ENCODE results near the gene CLOCK. TPM values are rescaled to one million over a fixed set of nuclear protein-coding genes. Genes with fewer than 3 reads are reported as not detected.

The CLOCK gene
- polyA plus RNA-seq, 1 of the 3 experiments (the other 2 are of a cell fraction), result 4.2 TPM

GRCh38 chr4:55574252-55574651 lies 27.5 kb upstream of the CLOCK start:
- DNase-seq, result no peak
- no peaks in the 10 kb centered on the region for H3K9me2 ChIP-seq
- no peak overlapping the region for H3K4me3 ChIP-seq (ENCODE audit: low read depth in 2 of 2, low read length in 1 of 2)
- ChIA-PET POLR2A (no interaction called here), CTCF (no interaction called here)
- 17% methylated on average over 1 of the region's 1 CpG for WGBS (ENCODE audit: low lambda C conversion rate)
- no peak overlapping the region for H3K9ac ChIP-seq
- no peaks in the 10 kb centered on the region for H3K79me2 ChIP-seq (ENCODE audit: insufficient read depth)
- H3F3A ChIP-seq (replicated peaks; ENCODE audit: insufficient read depth), result no peaks in the 10 kb centered on the region
- 0 out of 2 replicates have a peak, but pooled peaks cover 7% of the 10 kb centered on the region for H3K9me3 ChIP-seq
- H3K4me2 ChIP-seq, result no peak overlapping the region
- TF ChIP-seq EZH2phosphoT487 (IDR thresholded peaks at IDR 0.05; ENCODE audit: borderline replicate concordance, low read depth) (no peak), MEF2A (IDR thresholded peaks at IDR 0.05; ENCODE audit: borderline replicate concordance, low read depth) (no peak), RCOR1 (IDR thresholded peaks at IDR 0.05; ENCODE audit: low read length) (no peak), RFX5 (IDR thresholded peaks at IDR 0.05; ENCODE audit: low read length) (no peak), EP300 (IDR thresholded peaks at IDR 0.05; ENCODE audit: borderline replicate concordance in 1 of 2, low read depth in 1 of 2, low read length in 1 of 2) (no peak), CHD2 (IDR thresholded peaks at IDR 0.05; ENCODE audit: low read length, partially characterized antibody) (no peak), FOSL2 (IDR thresholded peaks at IDR 0.05; ENCODE audit: borderline replicate concordance, low read depth) (no peak), GATA2 (CRISPR knock-in tag; IDR thresholded peaks at IDR 0.05) (no peak)
- TF ChIP-seq, protein P1, sequence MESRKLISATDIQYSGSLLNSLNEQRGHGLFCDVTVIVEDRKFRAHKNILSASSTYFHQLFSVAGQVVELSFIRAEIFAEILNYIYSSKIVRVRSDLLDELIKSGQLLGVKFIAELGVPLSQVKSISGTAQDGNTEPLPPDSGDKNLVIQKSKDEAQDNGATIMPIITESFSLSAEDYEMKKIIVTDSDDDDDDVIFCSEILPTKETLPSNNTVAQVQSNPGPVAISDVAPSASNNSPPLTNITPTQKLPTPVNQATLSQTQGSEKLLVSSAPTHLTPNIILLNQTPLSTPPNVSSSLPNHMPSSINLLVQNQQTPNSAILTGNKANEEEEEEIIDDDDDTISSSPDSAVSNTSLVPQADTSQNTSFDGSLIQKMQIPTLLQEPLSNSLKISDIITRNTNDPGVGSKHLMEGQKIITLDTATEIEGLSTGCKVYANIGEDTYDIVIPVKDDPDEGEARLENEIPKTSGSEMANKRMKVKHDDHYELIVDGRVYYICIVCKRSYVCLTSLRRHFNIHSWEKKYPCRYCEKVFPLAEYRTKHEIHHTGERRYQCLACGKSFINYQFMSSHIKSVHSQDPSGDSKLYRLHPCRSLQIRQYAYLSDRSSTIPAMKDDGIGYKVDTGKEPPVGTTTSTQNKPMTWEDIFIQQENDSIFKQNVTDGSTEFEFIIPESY (IDR thresholded peaks at IDR 0.05; ENCODE audit: borderline replicate concordance, low read depth), result no peak
- TF ChIP-seq, protein P2, sequence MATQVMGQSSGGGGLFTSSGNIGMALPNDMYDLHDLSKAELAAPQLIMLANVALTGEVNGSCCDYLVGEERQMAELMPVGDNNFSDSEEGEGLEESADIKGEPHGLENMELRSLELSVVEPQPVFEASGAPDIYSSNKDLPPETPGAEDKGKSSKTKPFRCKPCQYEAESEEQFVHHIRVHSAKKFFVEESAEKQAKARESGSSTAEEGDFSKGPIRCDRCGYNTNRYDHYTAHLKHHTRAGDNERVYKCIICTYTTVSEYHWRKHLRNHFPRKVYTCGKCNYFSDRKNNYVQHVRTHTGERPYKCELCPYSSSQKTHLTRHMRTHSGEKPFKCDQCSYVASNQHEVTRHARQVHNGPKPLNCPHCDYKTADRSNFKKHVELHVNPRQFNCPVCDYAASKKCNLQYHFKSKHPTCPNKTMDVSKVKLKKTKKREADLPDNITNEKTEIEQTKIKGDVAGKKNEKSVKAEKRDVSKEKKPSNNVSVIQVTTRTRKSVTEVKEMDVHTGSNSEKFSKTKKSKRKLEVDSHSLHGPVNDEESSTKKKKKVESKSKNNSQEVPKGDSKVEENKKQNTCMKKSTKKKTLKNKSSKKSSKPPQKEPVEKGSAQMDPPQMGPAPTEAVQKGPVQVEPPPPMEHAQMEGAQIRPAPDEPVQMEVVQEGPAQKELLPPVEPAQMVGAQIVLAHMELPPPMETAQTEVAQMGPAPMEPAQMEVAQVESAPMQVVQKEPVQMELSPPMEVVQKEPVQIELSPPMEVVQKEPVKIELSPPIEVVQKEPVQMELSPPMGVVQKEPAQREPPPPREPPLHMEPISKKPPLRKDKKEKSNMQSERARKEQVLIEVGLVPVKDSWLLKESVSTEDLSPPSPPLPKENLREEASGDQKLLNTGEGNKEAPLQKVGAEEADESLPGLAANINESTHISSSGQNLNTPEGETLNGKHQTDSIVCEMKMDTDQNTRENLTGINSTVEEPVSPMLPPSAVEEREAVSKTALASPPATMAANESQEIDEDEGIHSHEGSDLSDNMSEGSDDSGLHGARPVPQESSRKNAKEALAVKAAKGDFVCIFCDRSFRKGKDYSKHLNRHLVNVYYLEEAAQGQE (IDR thresholded peaks at IDR 0.05; ENCODE audit: low read depth, low read length), result no peak
- TF ChIP-seq, protein P3, sequence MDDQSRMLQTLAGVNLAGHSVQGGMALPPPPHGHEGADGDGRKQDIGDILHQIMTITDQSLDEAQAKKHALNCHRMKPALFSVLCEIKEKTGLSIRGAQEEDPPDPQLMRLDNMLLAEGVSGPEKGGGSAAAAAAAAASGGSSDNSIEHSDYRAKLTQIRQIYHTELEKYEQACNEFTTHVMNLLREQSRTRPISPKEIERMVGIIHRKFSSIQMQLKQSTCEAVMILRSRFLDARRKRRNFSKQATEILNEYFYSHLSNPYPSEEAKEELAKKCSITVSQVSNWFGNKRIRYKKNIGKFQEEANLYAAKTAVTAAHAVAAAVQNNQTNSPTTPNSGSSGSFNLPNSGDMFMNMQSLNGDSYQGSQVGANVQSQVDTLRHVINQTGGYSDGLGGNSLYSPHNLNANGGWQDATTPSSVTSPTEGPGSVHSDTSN (IDR thresholded peaks at IDR 0.05), result no peak
- no peak overlapping the region for H2AFZ ChIP-seq (ENCODE audit: low read depth)
- H3K27me3 ChIP-seq (ENCODE audit: insufficient read depth), result no peaks in the 10 kb centered on the region
- H3K36me3 ChIP-seq (replicated peaks in 1 of 2; ENCODE audit: control insufficient read depth in 1 of 2, insufficient read depth in 2 of 2, low read length in 1 of 2), result no peaks in the 10 kb centered on the region
- no peaks in the 10 kb centered on the region for H4K20me1 ChIP-seq (ENCODE audit: insufficient read depth)
- H3K27ac ChIP-seq (ENCODE audit: low read depth in 2 of 2, low read length in 1 of 2), result no peak overlapping the region
- H3K4me1 ChIP-seq (ENCODE audit: control insufficient read depth in 1 of 2, insufficient read depth in 2 of 2, low read depth in 1 of 2, low read length in 1 of 2), result no peaks in the 10 kb centered on the region
